Liver (tissue), 3 donors: ENCODE measurements around the gene CCDC190.
"Not testable (repeated sequence)": the region's sequence is repeated elsewhere in the genome, so short reads cannot be mapped to it uniquely, and the experiment has no call there.

Experiments
- ATF3 ChIP-seq: IDR thresholded peaks from 2 replicates; pipeline ENCODE4 v1.6.1; 2016; ENCODE audit warnings: antibody characterized with exemption
- CTCF ChIP-seq: fragments of 150-350 bp; IDR thresholded peaks from 2 replicates; pipeline ENCODE4 v1.5.1; 2017; ENCODE audit warnings: improper control_type of control experiment, low read depth, low read length; ENCODE audit not compliant: missing input control
- HNF4A ChIP-seq, 2 donors: conservative IDR thresholded peaks; 2 replicates each; pipeline ENCODE4 v1.6.1; 2016; ENCODE audit warnings: antibody characterized with exemption in 2 of 2, mild to moderate bottlenecking in 2 of 2
- JUND ChIP-seq, 2 donors: IDR thresholded peaks; 2 replicates each; pipeline ENCODE4 v1.6.1; 2016; ENCODE audit warnings: antibody characterized with exemption in 2 of 2
- MAX ChIP-seq: IDR thresholded peaks from 2 replicates; pipeline ENCODE4 v1.6.1; 2016; ENCODE audit warnings: antibody characterized with exemption
- RAD21 ChIP-seq, 2 donors: IDR thresholded peaks; 2 replicates each; pipeline ENCODE4 v1.6.1; 2016; ENCODE audit warnings: antibody characterized with exemption in 2 of 2, mild to moderate bottlenecking in 2 of 2
- REST ChIP-seq: IDR thresholded peaks from 2 replicates; pipeline ENCODE4 v1.6.1; 2016; ENCODE audit warnings: antibody characterized with exemption, mild to moderate bottlenecking
- SP1 ChIP-seq: IDR thresholded peaks from 2 replicates; pipeline ENCODE4 v1.6.1; 2018; ENCODE audit warnings: antibody characterized with exemption, mild to moderate bottlenecking
- TAF1 ChIP-seq: conservative IDR thresholded peaks from 2 replicates; pipeline ENCODE4 v1.6.1; 2016; ENCODE audit warnings: antibody characterized with exemption, mild to moderate bottlenecking
- donor health status: healthy.
- donor health status: healthy.

DNA sequence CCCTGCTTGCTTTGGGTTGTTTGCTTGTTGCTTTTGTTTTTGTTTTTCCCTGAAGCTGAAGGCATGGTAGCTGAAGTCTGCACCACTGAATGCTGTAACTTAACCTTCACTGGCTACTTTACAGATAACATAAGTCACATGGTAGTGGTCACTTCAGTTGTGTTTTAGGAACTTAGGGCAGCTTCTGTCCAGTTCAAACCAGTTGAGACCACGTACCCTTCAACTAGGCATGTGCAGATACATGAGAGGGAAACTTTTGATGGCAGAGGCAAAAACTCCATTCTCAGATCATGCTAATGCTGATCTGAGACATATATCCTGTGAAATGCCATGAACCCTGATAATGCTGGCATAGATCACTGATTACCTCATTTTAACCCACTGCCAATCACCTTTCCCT is 42.3 kb downstream of the CCDC190 start:
- not testable (repeated sequence) for TF ChIP-seq CTCF; JUND (IDR thresholded peaks at IDR 0.05); RAD21 (IDR thresholded peaks at IDR 0.05); REST; TAF1; HNF4A (conservative IDR thresholded peaks at IDR 0.05); SP1; ATF3; MAX
